Measurements from ENCODE around the gene FOXP1. TPM values are rescaled to one million over a fixed set of nuclear protein-coding genes. Genes with fewer than 3 reads are reported as not detected.
A peak's percentile ranks its signal among the peaks of the same experiment; 100 is the strongest.

Gene FOXP1
- total and polyA plus RNA-seq, 3 donors from 2014 or later, result 37.8 to 105 (median 75.9) TPM

DNA sequence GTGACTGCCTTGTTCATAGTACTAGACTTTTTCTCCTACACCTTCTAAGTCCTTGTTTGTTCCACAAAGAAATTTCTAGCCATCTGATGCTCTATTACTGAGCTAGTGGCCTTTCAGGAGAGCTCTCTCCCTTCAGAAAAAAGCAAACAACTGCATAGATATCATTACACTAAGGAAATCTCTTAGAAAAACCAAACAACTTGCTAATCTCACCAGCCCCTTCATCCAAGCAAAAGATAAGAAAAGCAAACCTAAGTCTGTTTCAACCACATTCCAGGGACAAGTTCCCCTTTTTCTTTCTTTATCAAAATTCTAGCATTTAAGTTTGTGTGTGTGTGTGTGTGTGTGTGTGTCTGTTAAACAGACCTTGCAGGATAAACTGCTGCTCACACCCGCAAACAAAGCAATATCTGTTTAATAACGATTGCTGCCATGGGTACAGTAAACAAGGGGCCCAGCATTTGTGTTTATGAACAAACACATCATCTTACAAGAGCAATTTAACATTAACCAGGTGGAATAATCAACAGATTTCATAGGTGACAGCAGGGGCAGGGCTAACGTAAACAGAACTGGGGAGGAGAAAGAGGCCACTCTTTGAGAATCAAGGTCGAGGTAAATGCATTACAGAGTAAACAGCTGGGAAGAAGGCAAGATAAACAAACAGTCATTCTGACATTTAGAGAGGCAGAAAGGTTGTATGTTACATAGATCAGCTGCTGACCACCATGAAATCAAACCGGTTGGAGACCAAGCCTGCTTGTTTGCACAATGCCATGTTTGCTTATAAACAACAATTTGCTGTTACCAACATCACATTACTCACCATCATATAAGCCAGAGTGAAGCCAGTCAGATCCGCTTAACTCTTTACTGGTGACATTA lies 375.1 kb downstream of the FOXP1 start:
- Histone ChIP-seq H3K4me3 (no peak overlapping the region), H3K9me3 (no peaks in the 10 kb centered on the region), H3K4me1 (peaks cover 30% of the 10 kb centered on the region), H3K36me3 (ENCODE audit: low read depth, missing control alignments) (no peaks in the 10 kb centered on the region), H3K27ac (peak overlapping the region; percentile 10 to 57), H3K27me3 (no peaks in the 10 kb centered on the region)
- intact Hi-C loops (cut with DNase I; ENCODE audit: low total_unique reads), result no loop called here
- DNase-seq, result no peak
- 54 to 63% methylated on average over 6 of the region's 6 CpGs for WGBS, 2 donors
- no peak for TF ChIP-seq POLR2A (IDR thresholded peaks at IDR 0.05)
- TF ChIP-seq, protein P1, sequence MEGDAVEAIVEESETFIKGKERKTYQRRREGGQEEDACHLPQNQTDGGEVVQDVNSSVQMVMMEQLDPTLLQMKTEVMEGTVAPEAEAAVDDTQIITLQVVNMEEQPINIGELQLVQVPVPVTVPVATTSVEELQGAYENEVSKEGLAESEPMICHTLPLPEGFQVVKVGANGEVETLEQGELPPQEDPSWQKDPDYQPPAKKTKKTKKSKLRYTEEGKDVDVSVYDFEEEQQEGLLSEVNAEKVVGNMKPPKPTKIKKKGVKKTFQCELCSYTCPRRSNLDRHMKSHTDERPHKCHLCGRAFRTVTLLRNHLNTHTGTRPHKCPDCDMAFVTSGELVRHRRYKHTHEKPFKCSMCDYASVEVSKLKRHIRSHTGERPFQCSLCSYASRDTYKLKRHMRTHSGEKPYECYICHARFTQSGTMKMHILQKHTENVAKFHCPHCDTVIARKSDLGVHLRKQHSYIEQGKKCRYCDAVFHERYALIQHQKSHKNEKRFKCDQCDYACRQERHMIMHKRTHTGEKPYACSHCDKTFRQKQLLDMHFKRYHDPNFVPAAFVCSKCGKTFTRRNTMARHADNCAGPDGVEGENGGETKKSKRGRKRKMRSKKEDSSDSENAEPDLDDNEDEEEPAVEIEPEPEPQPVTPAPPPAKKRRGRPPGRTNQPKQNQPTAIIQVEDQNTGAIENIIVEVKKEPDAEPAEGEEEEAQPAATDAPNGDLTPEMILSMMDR (IDR thresholded peaks at IDR 0.05), result no peak

DNA sequence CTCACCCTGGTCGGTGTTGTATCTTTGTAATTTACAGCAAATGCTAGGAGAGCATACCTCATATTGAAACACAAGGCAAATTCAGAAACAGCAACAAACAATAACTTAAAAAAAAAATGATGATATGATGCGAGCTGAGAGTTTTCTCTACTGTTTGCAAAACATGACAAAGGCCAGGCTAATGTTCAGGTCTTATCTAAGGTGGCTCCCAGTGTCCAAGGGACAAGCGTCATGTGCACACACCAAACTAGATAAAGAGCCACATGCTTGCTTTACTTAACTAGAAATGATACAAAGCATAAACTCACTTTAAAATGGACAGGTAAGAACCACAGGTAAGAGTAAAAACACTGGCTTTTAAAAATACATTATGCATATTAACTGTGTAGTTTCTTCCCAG lies 375.9 kb downstream of the FOXP1 start:
- Histone ChIP-seq H3K36me3 (ENCODE audit: low read depth, missing control alignments) (no peaks in the 10 kb centered on the region), H3K27ac (peak overlapping the region; percentile 10 to 57), H3K27me3 (no peaks in the 10 kb centered on the region), H3K4me1 (peaks cover 30% of the 10 kb centered on the region), H3K4me3 (no peak overlapping the region), H3K9me3 (no peaks in the 10 kb centered on the region)
- intact Hi-C loops (cut with DNase I; ENCODE audit: low total_unique reads), result no loop called here
- 71 to 80% methylated on average over 3 of the region's 3 CpGs for WGBS, 2 donors
- TF ChIP-seq, protein P1 (IDR thresholded peaks at IDR 0.05), result no peak
- TF ChIP-seq POLR2A (IDR thresholded peaks at IDR 0.05), result no peak
- peak; percentile 32 for DNase-seq

DNA sequence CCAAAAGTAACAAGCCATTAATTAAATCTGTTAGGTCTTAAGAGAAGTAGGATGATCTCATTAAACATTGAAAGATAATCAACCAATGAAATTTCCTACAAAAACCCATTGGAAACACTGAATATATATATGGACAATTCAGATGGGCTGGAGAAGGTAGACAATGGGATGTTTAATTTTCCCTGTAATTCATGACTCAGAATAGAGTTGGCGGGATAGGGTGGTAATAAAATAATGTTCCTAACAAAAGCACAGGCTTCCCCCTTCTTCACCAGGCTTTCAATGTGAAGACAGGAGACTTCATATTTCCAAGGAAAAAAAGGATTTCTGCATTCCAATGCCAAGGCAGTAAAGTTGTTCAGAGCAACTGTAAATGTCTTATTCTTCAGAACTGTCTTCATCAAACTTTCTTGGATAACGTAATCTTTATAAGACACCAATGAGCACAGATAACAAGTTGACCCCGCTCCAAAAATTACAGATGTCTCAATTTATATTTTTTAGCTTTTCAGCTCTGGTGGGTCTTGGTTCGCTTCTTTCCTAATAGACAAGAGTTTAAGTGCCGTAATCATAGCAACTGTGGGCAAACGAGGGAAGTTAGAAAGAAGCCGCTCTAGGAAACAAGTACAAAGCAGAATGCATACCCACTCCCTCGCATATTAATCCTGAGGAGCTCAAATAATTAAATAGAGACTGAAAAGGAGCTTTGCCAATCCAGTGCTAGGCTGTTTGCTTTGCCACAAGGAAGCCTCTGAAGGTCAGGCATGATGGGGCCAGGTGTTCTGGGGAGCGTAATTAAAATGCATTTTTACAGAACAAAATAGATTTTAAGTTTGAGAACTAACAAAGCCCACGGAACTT lies 377.0 kb downstream of the FOXP1 start:
- intact Hi-C loops (cut with DNase I; ENCODE audit: low total_unique reads), result no loop called here
- WGBS, 2 donors, result 81 to 84% methylated on average over 10 of the region's 10 CpGs

DNA sequence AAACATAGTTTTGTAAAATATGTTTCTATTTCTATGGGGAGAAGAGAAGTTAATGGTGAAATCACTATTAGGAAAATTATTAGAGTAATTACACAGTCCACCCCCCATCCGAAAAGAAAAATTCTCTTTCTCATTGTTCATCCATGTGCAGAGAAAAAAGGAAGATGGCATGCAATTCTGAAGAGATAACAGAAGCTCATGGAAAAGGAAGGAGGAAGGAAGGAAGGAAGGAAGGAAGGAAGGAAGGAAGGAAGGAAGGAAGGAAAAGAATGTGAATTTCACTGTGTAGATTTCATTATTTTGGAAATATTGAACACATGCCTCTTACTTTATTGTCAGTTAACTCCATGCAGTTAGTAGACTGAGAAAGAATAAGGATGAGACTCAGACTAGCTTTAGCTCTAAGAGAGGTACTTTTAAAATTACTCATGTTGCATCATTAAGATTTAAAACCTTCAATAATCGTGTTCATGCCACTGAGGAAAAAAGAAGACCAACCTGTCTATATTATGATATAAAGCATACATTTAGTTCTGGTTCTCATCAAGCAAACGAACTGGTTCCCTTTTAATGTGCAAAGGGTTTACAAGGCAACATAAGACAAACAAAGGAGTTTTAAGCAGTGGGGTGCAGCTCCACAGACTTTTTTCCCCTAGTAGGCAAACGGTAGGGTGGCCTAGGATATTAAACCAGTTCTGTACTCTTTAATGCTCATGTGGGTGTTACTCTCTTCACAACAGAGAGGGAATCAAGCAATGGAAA lies 379.6 kb downstream of the FOXP1 start:
- Histone ChIP-seq H3K36me3 (ENCODE audit: low read depth, missing control alignments) (no peaks in the 10 kb centered on the region), H3K4me1 (peaks cover 20% of the 10 kb centered on the region), H3K9me3 (no peaks in the 10 kb centered on the region), H3K4me3 (no peak overlapping the region), H3K27ac (no peak overlapping the region), H3K27me3 (no peaks in the 10 kb centered on the region)
- WGBS, 2 donors, result 88 to 90% methylated on average over 4 of the region's 4 CpGs
- no peak for DNase-seq
- TF ChIP-seq, protein P1 (IDR thresholded peaks at IDR 0.05), result no peak
- TF ChIP-seq POLR2A (IDR thresholded peaks at IDR 0.05), result no peak
- intact Hi-C loops (cut with DNase I; ENCODE audit: low total_unique reads), result no loop called here

More for the DNA sequence above, 377.0 kb downstream of the FOXP1 start:
- Histone ChIP-seq H3K36me3 (ENCODE audit: low read depth, missing control alignments) (no peaks in the 10 kb centered on the region), H3K4me3 (no peak overlapping the region), H3K27ac (peak overlapping the region in 1 of 2 donors; percentile 57), H3K9me3 (no peaks in the 10 kb centered on the region), H3K27me3 (no peaks in the 10 kb centered on the region), H3K4me1 (peaks cover 38% of the 10 kb centered on the region)
- no peak for DNase-seq
- TF ChIP-seq POLR2A (IDR thresholded peaks at IDR 0.05), result no peak
- TF ChIP-seq, protein P1 (IDR thresholded peaks at IDR 0.05), result no peak
